Hepatic stellate cell (primary cell): ENCODE results near the gene PDLIM7.

Source experiments
- DNase-seq: peaks from one replicate; pipeline ENCODE4 v3.0.0; 2011; ENCODE audit warnings: low spot score

The PDLIM7 gene

DNA sequence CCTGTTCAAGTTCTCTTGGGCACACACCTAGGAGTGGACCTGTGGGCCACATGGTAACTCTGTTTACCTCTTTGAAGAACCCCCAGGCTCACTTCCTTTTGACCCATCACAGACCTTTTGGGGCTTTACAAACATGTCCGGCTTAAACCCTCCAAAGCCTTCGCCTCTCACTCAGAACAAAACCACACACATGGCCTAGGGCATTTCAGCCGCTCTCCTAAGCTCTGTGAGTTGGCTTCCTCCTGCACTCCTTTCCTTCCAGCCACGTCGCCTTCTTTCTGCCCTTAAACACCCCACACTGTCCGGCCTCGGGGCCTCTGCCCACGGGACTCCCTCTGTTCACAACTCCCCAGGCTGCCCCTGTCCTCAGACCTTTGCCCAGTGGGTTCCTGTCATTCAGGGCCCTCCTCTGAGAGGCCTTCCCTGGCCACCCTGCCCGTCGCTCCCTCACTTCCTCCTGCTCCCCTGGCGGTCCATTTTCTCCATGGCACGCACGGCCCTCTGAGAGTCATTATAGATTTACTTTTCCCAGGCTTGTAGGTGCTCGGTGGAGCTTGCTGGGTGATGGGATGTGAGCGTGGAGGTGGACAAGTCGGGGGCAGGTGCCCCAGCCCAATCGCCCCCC, 10.3 kb upstream of the PDLIM7 start:
- no peak for DNase-seq

DNA sequence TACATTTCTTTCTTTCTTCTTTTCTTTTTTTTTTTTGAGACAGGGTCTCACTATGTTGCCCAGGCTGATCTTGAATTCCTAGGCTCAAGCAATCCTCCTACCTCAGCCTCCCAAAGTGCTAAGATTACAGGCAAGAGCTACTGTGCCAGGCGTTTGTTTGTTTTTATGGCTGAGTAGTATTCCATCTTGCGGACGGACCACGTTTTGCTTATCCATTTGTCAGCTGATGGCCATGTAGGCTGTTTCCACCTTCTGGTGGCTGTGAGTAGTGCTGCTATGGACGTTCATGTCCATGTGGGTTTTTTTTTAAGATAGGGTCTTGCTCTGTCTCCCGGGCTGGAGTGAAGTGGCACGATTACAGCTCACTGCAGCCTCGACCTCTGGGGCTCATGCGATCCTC, 9.8 kb upstream of the PDLIM7 start:
- no peak for DNase-seq

DNA sequence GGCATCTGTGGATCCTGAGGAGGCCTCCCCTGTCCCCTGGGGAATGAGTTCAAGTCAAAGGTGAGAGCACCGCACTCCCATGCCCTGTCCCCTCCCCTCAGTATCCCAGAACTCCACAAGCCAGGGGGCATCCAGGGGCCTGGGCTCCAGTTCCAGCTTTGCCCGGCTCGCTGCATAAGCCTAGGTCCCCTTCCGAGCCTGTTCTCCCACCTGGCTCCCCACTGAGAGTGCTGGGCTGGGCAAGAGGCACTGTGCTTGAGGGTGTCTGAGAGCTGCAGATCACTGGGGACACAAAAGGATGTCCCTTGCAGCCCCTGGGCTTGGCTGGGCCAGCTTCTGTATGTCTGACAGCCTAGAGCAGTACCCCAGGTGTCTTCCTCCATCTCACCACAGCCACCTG, 7.7 kb upstream of the PDLIM7 start:
- DNase-seq = no peak

DNA sequence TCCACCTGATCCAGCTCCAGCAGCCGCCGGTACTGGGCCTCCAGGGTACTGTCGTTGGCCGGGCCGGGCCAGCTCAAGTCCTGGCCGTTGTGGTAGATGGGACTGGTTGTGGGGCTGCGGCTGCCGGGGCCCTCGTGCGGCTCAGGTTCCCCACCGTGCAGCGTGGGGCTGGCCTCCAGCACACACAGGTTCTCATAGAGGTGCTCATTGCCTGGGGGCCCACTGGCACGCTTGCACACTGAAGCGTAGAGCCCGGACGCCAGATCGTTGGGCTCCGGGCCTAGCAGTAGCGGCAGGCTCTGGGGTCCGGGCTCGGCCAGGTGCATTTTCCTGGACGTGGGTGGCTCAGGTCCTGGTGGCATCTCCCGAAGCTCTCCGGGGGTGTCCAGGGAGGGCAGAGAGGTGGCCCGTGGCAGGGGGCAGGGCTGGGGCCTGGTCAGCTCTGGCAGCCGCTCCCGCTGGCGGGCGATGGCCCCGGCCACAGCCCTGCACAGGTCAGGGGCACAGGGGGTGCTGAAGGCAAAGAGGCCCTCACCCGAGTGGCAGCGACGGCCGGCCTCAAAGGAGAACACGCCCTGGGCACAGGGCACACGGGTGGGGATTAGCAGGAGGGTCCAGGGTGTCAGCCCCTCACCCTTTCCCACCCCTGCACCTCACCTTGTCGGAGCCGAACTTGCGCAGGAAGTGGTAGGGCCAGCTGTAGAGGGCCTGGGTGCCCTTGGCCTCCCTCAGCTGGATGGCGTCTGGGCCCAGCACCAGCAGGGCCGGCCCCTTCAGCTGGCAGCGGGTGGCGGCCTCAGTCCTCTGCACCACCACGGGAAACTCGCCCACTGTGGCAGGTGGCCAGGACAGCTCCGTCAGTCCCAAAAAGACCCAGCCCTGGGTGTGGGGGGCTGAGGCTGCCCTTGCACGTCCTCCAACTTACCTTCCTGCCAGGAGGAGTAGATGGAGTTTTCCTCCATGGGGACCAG, 7.0 kb upstream of the PDLIM7 start:
- no peak for DNase-seq

DNA sequence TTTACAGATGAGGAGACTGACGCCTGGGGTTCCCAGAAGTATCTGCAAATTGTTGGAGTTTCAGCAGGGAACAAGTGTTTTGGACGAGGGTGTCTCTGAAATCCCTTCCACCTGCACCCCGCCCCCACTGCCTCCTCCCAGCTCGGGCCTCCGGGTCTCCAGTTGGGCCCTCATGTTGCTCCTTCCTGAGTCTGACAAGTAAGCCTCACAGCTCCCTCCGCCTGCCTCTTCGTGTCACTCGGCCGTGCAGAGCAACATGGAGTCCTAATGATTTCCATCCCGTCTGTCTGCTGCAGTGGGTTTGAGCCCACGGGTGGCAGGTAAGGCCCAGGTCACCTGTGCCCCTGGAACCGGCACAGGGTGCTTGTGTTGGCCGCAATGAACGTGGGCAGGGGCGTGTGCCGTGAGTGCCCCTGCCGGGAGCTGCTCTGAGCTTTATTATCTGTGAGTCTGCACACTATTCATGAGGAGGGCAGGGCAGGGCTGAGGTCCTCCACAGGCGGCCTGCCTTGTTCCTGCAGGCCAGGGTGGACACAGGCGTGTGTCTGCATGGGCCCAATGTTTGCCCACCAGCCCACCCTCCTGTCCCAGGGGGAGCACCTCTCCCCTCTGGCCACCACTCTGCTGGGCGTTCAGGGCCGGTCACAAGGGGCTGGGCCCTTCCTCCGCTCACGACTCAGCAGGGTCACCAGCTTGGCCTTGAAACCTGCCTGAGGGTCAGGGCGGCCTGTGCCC, 6.1 kb upstream of the PDLIM7 start:
- DNase-seq = no peak

DNA sequence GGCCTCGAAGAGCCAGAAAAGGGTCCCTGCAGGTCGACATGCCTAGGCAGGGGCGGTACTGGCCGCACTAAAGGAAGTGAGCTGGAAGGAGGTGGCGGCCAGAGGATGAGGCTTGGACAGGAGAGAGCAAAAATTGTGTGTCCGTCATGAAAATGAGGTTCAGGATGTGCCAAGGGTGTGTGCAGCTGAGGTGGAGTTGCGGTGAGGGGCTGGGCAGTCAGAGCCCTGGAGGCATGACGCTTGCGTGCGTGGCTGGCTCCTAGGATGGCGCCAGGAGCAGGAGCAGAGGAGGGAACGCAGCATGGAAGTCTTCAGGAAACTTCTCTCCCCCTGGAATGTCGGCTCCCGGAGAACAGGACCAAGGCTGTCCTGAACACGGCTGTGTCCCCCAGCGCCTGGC, 5.5 kb upstream of the PDLIM7 start:
- DNase-seq = no peak

DNA sequence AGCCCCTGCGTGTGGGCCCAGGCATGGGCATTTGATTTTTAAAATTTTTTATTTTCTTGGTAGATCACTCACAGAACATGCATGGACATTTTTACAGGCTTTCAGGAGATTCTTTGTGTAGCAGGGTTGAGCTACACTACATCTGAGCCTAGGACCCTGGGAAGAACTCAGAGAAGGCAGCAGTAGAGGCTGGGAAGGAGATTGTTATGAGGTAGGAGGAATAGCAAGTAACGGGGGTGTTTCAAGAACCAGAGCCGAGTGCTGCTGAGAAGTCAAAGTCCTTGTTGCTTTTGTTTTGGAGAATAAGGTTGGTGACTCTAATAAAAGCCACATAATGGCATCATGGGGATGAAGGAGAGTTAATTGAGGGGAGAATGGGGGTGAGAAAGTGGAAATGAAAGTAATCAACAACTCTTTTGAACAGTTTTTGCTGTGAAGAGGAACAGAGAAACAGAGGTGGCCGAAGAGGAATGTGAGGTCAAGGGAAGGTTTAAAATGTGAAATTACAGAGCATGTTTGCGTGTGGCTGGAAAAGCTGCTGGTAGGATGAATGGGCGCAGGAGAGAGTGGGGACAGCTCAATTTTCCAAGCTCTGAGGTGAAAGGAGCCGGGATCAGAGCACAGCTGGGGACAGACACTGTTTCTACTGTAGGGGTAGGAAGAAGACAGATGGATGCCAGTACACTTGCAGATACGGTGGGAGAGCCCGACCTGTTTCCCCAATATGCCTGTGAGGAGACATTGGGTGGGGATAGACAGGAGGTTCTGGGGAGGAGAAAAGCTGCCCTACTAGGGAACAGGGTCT, 4.7 kb upstream of the PDLIM7 start:
- DNase-seq = no peak

DNA sequence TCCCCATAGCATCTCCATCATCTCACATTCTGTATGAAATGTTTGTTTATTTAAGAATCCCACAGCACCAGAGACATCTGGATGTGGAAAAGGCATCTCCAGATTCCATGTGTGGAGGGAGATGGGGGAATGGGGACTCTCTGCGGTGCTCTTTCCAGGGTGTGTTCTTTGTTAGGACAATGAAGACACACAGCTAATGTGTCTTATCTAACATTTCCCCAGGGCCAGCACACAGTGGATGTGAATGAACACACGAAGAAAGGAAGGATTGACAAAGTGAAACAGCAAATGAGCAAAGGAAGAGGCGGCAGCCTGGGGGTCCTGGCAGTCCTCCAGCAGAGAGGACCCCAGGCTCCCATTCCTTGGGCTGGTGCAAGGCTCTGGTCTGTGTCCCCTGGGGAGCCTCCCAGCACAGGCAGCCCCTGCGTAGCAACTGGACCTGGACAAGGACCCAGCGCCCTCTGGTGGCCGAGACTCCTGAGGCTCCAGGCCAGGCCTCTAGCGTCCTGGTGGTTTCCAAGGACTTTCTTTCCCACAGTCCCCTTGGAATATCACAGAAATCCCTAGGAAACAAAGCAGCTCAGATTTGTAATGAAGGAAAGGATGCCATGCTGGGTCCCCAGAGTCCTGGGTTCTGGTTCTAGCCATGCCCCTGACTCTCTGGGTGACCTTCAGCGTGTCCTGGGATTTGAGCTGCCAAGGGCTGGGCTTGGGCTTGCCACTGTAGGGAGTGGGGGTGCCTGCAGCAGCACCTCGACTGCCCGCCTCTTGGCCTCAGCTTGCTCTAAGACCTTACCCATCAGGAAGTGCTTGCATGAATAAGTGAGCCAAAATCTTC, 3.5 kb upstream of the PDLIM7 start:
- peak; percentile 91 for DNase-seq

DNA sequence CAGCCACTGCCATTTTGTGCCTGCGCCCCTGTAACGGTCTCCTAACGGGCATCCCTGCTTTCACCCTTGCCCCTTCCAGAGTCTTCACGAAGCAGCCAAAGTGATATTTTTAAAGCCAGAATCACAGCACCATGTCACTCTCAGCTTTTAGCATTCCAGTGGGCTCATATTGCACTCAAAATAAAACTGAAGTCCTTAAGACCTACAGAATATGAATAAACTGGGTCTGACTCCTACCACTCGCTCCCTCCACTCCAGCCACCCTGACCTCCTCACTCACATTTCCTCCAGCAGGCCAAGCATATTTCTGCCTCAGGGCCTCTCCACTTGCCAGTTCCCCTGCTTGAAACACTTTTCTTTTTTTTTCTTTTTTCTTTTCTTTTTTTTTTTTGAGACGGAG, 2.4 kb upstream of the PDLIM7 start:
- no peak for DNase-seq

DNA sequence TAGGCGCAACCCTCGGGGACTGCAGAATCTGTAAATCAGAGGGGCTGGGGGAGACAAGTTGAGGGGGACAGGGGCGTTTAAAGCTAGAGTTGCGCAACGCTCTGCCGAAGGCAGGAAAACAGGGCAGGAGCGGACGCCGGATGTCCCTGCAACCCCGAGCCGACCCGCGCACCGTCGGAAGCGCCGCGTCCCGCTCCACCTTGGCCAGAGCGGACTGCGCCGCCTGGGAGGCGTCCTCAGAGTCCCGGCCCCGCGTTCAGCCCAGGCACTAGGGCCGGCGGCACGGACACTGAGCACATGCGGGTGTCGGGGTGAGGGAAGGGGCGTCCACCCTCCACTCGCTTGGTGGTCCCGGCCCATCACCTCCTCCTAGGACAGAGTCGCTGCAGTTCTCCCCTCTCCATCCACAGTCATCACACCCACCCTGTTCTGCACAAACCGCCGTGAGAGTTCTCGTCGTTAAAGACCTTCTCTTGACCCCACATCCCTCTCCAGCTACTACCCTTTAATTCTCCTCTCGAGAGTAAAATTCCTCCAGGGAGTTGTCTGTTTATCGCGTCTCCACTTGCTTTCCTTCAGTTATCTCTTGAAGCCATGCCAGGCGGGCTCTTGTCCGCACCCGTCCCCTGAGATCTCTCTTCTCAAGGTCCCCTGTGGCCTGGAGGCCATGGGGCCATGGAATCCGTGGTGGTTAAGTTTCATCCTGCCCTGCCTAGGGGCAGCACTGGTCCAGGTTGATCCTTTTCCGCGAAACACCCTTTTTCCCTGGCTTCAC, 796 bp upstream of the PDLIM7 start:
- no peak for DNase-seq

DNA sequence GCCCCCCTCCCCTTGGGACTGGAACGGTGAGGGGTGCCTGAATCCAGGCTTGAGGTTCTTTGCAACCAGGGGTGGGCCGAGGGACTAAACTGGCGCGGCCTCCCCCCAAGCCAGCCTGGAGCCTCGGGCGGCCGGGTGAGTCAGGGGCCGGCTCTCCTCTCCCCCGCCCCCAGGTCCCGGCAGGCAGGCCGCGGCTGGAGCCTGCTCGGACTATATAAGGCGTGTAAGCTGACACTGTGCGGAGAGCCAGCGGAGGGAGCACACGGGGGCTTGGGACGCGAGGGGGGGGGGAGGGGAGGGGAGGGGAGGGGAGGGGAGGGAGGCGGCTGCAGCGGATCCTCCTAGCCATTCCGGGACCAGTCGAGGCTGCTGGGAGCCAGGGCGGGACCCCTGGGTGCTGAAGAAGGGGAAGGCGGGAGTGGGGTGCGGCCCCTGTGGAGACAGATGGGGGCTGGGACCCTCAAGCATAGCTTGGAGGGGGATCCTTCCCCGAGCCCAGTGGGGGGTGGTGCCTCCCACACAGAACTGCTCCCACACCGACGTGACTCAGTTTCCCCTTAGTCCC, 595 bp downstream of the PDLIM7 start:
- DNase-seq = peak; percentile 90

DNA sequence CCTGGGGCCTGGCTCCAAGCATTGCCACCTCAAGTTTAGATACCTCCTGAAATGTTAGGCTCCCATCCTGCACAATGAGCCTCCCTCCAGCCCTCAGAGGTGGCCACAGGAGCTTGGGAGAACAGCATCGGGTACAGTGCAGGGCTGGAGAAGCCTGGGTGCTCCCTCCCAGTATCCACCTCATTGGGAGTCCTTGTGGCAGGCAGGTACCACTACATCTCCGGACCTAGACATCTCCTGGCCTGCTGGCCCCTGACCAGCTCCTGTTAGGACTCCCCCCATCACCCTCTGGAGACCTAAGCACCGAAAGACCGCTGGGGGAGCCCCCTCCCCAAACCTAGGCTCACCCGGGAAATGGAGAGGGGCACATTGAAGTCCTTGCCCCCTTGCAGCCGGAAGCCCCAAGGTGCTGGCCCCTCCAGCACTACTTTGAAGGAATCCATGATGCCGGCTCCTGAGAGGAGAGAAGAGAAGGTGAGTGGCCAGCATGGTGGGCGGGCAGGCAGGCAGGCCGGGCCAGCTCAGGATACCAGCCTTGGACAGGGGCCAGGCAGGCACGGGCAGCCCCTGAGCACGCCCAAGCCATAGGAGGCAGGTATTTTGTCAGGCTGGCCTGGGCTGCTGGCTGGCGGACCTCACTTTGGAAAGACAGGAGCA, 1.2 kb downstream of the PDLIM7 start:
- peak; percentile 77 for DNase-seq

DNA sequence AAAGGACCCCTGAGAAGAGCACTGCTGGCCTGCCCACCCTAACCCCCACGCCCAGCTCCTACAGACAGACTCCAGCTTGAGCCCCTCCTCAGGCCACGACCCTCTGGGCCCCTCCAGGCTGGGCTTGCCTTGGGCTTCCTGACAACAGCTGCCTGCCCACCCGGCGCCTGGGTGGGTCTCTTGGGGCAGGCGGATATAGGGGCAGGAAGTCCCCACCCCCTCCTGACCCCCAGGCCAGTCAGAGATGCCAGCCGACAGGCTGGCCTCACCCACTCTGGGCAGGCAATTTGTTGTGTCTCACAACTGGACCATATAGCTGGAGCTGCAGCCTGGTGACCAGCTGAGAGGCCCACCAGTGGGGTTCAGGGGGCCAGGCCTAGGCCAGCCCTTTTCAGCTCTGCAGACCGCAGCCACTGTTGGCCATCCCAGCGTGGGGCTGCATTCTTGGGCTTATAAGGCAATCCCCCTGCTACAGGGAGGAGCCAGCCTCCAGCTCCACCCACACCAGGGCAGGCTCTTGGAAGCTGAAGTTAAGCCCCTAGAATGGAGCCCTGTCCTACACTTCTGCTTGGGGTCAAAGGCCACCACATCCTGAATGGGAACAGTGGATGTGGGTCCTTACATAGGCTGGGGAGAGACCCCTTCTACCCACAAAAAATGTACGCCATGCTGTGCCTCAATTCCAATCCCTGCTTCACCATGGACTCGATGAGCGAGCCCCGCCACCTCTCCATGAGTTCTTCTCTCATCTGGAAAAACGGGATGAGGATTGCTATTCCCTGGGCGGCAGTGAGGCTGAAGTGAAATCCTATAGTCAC, 2.0 kb downstream of the PDLIM7 start:
- peak; percentile 88 for DNase-seq

DNA sequence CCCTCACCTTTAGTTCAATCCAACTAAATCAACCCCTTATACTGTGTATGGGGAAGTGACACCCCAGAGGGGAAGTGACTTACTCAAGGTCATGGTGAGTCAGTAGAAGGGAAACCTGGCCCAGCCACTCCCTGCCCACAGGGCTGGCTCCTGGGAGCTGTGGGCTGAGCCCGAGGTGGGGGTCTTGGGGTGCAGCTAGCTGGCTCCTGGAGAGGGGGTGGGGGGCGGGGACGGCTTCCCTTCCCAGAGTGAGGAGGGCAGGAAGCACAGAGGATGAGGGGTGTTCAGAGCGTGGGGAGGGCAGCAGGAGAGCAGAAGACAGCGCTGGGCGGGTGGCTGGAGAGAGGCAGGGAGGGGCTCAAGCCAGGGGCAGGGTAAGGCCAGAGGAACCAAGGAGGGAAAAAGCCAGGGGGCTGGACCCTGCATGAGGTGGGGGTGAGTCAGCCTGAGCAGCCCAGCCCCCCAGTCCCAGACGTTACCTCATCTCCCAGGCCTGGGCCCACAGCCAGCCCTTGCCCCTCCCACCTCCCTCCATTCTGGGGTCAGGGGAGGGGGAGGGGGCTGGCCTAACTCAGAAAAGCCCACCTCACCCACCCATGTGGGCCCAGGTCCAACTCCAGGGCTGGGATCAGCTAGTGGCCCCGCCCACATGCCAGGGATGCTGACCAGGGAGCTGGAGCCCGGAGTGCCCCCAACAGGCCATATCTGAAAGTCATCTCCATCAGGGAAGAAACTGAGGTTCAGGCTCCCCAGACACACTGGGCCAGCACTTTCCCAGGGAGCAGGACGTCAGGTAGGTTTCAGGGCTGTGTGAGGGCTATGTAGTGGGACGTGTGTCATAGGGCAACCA, 2.8 kb downstream of the PDLIM7 start:
- peak; percentile 91 for DNase-seq

DNA sequence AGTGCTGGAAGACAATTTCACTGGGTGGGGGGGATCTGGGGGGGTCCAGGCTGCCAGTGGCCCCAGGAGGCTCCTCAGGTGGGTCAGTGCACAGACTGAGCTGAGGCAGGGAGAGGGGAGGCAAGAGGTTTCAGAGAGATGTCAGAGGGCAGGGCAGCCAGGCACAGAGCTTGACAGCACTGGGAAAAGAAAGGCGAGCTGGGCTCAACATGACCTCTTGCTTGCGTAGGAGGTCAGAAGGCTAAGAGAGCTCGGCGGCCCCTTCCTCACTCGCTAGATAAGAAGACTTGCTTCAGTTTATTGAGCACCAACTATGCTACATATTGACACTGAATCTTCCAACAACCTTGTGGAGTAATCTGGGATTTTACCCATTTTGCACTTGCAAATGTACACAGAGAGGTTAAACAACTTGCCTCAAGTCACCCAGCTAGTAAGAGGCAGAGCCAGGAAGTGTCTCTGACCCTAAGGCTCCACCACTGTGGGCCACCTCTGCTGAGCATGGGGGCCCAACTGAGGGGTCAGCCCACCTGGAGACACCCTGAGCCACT, 3.5 kb downstream of the PDLIM7 start:
- no peak for DNase-seq

DNA sequence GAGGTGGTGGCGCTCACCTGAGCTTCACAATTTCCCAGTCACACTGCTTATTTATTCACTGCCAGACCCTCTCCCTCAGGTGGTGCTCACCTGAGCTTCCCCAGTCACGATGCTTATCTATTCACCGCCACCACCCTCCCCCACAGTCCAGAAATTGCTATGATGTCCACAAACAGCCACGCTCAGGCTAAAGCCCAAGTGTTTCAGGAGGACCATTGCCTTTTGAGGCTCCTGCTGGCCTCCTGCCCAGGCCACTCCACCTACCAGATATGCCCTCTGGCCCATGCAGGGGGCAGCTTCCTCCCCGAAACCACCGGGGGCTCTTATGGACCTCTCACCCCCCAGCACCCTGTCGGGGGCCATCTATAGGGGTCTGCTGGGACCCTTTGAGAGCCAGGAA, 4.6 kb downstream of the PDLIM7 start:
- DNase-seq = no peak
